ENCODE results near the gene HOXA4. TPM values are rescaled to one million over a fixed set of nuclear protein-coding genes. Genes with fewer than 3 reads are reported as not detected.

The HOXA4 gene
- total RNA-seq: 0.15 TPM
- long read RNA-seq: 0 reads

DNA sequence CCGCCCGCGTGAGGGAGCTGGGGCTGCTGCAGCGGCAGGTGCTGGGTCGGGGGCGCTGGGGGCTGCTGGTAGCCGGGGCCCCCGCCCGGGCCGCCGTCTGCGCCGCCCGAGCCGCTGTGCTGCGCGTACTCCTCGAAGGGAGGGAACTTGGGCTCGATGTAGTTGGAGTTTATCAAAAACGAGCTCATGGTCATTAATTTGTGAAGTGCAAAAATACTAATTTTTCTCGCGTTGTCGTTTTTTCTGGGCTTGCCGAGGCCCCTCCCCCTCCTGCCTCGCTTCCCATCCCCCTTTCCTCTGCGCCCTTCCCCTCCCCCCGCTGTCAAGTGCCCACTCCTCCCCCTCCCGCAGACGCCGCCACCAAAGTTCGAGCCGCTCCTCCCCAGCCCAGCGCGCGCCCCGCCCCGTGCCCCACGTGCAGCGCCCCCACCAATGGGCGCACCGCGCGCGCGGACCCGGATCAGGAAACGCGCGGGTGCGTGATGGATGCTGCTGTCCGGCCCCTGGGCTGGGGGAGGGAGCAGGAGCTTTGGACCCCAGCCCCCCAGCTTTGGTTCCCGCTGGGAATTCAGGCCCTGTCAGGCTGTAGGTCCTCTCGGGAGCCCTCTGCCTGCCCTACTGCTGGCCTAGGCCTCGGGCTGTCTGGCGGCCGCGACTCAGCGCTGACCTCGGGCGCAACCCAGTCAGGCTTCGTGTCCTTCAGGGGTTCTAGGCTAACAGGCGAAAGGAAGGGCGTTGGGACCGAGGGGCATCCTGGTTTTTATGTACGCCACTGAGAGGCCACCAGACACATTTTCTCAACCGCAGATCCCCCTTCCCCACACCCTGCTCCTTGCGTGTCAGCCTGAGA is at the start of gene HOXA4:
Gene HOXA4 (minus strand): TSS at position 218 of the 850 bp plus-strand sequence. CDS start 24 bp downstream, at position 194.
- peak; percentile 85 for DNase-seq
- peak; percentile 85 for ATAC-seq
- intact Hi-C loops (cut with micrococcal nuclease): no loop called here

DNA sequence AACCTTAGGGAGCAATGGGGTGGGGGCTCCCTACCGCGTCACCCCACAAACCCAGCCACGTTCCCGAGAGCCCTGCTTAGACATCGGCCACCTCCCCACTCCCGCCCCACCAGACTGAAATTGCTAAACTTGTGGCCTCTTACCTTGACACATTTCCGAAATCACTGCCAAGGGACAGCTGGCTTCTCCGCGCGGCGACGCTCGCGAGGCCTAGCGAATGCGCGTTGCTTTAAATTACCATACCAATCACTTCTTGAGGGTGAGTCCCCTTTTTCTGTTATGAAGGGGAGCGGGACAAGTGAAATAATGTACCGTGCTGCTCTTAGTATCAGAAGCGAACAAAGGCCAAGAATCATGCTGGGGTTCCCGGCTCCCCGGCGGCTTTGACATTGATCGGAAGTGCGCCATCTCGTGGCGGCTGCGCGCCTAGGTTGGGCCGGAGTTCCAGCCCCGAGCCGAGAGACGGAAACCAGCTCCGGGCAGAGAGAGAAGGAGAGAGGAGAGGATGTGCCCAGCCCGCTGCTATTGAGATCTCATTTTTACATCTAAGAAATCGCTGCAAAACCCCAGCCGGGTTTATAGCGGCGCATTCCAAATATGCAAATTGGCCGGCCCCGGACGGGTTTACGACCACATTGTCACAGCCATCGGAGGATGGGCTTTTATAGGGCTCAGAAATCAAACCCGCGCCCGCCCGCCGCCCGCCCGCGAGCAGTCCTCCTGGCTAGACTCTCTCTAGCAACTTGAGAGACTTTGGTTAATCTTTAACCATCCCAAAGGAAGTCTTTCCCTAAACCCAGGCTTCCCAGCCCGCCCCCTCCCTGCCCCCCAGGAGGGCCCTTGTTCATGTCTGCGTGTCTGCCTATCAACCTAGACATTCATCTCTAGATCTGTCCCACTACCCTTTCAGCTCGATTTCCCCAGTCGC is 49.2 kb upstream of the HOXA4 start:
- peak; percentile 48 for ATAC-seq
- intact Hi-C loops (cut with micrococcal nuclease): no loop called here
- peak; percentile 69 for DNase-seq

DNA sequence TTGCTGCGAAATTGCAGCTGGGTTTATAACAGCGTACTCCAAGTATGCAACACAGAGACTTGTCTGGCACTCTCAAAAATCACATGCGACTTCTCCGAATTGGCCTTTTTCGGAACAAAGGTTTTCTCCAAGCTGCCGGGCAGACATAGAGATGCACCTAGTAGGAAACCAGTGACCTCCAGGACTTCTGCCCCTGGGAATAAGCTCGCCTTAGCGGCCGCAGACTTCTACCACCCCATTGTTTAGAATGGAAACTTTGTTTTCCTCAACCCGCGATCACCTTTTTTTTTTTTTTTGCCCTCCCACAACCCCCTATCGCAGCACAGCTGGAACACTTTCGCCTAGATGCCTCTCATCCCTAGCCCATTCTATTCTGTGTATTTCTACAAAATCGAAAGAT is 48.5 kb upstream of the HOXA4 start:
- ATAC-seq (no peak), DNase-seq (no peak)
- intact Hi-C loops (cut with micrococcal nuclease): no loop called here

DNA sequence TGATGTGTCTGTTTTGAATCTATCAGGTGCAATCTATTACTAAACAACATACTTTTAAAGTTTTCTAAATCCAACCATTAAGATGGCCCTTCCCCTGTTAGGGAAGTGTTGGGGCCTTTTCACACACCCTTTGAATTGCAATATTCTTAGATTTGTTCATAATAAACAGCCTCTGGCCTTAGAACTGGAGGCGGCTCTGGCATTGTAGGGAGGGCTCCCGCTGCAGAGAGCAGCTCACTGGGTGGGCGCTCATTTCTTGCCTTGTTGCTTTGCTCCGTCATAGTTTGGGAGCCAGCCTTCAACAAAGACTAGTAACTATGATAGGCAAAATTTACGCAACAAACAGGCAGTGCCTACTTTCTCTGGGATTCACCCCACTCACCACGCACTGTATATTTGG is 47.8 kb upstream of the HOXA4 start:
- intact Hi-C loops (cut with micrococcal nuclease): no loop called here
- DNase-seq (no peak), ATAC-seq (no peak)

DNA sequence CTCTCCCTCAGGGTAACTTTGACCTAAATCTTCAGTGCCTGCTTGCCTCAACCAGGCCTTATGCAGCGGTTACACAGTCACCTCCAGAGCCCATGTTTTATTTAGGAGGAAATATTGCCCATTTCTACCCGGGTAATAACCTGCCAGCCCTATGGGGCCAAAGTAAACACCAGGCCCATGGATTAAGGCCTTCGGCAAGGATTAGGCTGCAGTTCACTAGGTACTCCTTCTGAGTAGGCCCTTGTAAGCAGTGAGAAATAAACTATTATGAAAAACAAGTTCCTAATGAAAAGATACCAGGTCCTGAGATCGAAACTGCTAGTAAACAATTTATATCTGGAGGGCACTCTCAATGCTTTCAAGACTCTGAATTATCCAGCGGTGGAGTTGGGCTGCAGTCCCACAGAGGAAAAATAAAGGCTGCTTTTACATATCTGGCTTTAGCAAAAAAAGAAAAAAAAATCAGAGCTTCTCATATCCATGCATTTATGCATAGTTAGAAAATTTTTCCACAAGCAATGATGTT is 47.3 kb upstream of the HOXA4 start:
- intact Hi-C loops (cut with micrococcal nuclease): no loop called here
- no peak for ATAC-seq
- DNase-seq: no peak

DNA sequence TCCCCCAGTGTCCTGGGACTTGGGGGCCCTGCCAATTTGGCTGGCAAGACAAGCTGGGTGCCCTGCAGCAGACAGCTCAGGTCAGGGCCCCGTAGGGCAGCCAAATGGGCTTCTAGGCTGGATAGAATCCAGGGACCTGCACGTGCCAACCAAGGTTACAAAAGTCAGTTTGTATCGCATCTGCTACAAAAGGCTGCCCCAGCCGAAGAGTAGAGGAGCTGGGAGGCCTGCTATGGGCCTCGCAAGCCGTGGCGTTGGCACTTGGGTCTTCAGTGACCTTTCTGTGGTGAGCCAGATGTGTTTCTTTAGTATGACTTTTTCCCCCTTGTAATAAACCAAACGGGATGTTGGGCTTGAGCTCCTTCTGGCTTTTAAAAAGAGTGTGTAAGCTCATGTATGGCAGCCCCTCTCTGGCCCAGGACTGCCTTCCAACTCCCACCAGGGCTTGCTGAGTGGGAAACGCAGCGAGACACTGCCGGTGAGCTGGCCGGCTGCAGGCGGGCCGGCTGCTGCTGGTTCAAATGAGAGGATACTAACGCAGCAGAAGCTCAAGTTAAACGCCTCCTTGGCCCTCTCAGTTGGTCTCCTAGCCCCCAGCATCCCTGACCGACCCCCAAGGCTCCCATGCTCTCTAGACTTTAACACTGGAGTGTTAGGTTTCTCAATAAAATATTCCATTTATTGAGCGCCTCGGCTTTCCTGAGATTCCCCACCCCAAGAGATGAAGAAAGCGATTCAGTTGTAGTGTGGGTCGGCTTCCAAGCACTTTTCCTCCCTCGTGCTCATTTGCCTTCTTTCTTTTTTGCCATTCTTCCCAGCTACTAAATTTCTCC is 46.6 kb upstream of the HOXA4 start:
- intact Hi-C loops (cut with micrococcal nuclease): no loop called here
- no peak for ATAC-seq
- no peak for DNase-seq

DNA sequence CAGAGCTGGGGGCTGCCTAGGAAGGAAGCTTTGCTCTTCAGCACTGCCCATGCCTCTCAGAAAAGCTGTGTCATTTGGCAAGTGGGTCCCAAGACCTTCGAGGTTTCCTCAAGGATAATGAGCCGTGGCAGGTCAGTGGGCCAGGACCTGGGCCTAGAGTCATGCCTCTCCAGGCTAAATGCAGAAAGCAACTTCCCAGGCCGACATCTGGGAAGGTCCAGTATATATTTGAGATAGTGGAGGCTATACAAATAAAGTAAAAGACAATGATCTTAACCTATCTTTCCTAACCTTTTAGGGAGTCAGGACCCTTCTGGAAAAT is 45.9 kb upstream of the HOXA4 start:
- no peak for DNase-seq
- intact Hi-C loops (cut with micrococcal nuclease): no loop called here

DNA sequence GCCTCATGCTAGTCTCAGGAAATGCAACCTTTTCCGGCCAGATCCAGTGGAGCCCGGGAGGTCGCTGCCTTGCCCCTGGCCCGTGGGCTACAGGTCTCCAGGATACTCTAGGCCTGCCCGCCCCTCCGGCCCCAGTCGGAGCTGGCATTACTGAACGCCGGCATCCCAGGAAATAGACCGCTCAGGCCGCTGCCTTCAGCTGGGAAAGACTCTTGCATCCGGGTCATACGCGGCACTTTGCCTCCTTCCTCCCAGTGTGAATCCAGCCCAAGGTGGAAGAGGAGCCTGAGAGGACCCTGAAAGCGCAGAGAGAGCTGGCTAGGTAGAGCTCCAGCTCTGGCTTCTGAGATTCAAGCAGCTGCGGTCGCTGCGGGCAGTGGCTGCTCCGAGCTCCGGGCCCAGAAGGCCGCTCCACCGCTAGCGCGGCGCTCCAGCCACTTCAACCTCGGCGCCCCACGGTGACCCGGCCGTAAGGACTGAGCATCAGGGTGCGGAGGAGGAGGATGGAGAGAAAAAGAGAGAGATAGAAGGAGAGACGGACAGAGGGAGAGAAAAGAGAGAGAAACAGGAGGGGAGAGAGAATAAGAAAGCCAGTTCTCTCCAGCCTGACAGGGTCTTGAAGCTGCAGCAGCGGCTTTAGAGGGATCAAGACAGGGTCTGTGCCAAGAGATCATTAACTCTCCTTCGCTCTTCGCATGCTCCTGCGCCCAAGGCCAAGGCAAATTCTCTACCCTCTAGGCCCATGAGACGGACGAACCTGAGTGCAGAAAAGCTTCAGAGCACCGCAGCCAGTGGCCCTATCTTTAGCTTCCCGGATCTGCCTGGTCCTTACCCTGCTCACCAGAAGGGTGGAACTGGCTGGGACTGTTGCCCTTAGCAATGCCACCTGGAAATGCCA is 45.3 kb upstream of the HOXA4 start:
- no peak for DNase-seq
- no peak for ATAC-seq
- intact Hi-C loops (cut with micrococcal nuclease): no loop called here

More for the DNA sequence above, 45.9 kb upstream of the HOXA4 start:
- no peak for ATAC-seq

DNA sequence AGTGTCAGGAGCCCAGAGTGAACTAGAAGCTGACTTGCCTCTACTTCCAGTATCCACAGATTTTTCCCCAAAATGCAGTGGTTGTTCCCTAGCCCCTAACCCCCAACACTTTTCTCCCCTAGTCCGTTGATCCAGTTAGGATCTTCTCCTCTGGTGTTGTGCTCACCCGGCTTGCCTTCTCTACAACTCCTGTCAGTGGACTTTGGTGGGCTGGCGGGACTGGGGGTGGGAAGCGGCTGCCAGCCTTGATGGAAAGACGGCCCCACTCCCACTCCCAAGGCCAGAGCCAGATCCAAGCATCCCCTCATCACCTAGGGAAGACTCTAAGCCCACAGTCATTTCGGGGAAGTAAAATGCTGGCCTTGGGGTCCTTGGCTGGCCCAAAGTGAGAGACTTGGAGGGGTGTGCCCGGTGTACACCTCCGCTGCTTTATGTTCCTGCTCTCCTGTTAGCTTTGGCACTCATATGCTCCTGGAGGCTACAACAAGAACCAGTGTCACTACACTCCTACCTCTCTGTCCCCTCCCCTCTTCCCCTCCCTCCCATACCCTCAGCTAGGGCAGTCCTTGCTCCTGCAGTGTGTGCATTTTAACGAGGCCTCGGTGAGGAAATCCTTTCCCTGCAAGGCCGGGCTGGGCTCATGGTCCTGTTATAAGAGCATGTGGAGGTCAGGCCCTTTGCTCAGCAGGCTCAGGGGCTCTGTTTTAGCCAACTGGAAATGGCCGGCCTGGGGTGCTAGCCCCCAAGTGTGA is 44.5 kb upstream of the HOXA4 start:
- ATAC-seq (no peak), DNase-seq (no peak)
- intact Hi-C loops (cut with micrococcal nuclease): no loop called here

DNA sequence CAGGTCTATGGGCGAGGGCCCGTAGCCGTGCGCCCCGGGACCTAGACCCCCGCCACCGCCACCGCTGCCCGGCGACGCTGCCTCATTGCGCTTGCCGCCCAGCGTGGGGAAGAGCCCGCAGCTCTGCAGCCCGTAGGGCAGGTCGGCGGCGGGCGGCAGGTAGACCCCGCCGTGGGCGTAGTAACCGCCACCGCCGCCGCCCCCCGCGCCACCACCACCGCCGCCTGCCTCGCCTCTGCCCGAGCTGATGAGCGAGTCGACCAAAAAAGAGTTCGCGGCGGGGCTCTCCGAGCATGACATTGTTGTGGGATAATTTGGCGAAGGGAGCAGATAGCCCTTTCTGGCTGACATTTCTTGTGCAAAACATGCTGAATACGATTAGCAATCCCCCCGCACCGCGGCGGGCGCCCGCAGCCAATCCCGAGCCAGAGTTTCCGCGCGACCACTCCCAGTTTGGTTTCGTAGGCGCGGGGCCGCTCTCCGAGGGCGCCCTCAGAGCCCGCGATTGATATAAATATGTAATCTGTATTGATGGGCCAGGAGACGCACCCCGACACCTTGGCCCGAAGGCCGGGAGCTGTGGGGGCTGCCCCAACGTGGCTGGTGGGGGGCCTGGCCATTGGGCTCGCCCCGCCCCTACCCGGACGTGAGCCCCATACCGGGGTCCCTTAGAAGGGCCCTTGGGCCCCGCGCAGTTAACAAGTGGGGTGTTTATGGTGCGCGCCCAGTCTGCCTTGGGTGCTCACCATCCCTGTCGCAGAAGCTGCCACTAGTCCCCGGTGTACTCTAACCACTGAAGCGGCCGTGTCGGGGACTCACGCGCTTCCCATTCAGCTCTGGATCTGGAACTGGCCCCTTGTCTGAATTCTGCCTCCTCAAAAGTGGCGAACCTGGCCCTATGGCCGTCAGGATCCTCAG is 43.7 kb upstream of the HOXA4 start, which contains the start of gene HOXA10:
Gene HOXA10 (minus strand): TSS at position 365 of the 918 bp plus-strand sequence. CDS start 14 bp downstream, at position 351.
- intact Hi-C loops (cut with micrococcal nuclease): no loop called here
- ATAC-seq: no peak
- DNase-seq: no peak

DNA sequence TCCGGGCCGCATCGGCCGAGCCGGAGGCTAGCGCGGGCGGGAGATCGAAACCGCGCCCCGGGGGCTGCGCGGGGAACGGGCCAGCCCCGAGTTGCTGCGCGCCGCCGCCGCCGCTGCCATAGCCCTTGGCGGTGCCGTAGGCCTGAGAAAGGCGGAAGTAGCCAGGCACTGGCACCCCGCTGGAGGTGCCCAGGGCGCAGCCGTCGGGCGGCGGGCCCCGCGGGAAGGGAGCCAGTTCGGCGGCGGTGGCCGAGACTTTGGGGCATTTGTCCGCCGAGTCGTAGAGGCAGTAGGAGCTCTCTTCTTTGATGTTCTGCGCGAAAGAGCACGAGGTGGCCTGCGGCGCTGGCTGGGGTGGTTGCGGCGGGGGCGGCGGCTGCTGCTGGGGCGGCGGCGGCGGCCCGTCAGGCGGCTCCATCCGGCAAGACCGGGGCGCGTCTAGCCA is 43.0 kb upstream of the HOXA4 start:
- no peak for DNase-seq
- intact Hi-C loops (cut with micrococcal nuclease): no loop called here
- ATAC-seq: peak; percentile 30

DNA sequence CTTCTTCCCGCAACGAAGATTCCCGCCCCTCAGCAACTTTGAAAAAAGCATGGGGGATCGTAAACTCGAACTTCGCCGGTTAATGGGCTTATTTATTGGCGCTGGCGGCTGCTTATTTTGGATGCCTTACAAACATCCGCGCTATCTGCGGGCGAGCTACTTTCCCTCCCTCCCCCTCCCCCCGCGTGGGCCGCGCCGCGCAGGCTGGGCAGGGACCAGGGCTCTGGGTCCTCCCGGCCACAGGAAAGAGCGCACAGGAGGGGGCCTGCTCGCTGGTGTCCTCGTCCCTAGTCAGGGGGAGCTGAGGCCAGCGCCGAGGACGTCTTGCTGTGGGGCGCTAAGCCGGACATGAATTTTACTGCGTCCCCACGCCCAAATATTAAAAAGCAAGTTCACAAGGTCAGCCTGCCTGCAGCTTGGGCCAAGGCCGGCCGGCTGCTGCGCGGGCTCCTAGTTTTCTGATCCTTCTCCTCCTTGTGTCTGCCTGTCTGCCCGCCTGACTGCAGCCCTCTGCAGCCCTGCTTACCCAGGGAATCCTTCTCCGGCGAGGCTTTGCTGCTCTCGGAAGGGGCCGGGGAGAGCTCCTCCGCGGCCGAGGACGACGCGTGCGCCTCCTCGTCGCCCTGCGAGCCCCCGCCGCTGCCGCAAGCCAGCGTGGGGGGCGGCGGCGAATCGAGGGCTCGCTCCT is 42.4 kb upstream of the HOXA4 start:
- ATAC-seq: peak; percentile 38
- intact Hi-C loops (cut with micrococcal nuclease): no loop called here

DNA sequence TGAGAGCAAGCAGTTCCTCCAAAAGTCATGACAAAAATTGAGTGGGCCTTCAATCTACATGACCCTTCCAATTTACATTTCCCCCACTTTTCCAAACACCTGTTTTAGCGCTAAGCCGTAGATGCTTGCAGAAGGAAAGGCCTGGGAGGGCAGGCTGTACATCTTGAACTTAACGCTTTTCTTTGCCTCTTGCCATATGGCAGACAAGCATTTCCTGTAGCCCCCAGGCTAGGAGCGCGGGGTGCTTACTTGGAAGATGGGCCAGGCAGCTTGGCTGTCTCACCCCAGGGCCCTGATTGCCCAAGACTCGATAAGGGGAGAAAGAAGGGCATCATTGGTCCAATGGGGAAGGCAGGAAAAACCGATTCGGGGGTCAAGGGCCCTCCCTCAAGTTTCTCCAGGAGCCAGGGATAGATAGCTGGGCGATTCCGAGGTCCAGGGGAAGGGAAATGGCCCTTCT is 41.8 kb upstream of the HOXA4 start:
- intact Hi-C loops (cut with micrococcal nuclease): no loop called here
- DNase-seq: no peak
- ATAC-seq: no peak

More for the DNA sequence above, 42.4 kb upstream of the HOXA4 start:
- DNase-seq: no peak

DNA sequence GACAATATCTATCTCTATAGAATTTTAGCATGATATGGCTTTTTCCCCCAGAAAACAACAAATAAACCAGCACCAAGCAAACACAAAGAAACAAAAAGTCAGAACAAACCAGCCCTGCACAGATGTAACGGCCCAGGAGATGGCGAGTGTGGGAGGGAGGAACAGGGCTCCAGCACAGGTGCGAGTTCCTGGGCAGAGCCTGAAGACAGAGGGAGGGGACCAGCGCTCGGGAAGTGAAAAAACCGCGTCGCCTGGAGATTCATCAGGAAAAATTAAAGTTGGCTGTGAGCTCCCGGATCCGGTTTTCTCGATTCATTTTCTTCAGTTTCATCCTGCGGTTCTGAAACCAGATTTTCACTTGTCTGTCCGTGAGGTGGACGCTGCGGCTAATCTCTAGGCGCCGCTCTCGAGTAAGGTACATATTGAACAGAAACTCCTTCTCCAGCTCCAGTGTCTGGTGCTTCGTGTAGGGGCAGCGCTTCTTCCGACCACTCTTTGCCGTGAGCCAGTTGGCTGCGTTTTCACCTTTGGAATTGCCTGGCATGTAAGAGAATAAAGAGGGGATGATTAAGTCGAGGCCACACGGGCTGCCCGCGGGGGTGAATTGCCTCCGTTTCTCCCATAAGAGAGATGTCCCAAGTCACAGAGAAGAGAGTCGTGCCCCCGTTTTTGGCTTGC is 41.2 kb upstream of the HOXA4 start:
- intact Hi-C loops (cut with micrococcal nuclease): no loop called here
- ATAC-seq: no peak
- DNase-seq: no peak

DNA sequence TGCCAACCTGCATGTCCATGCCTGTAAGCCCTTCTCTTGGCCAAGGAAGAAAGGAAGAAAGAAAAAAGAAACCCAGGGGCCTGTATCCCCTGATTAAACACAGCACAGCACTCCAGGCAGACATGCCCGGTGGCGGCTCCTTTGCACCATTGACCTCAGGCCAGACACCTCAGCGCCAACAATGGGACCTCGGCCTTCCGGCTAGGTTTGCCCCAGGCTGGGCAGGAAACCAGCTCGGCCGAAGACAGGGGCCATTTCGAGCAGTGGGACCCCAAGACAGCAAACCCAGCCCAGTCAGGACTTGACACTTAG is 40.7 kb upstream of the HOXA4 start:
- intact Hi-C loops (cut with micrococcal nuclease): no loop called here
- no peak for ATAC-seq
- no peak for DNase-seq
